Gastrocnemius medialis (tissue), 4 donors: ENCODE measurements around the gene SLX4IP.

Experiments used
- POLR2A ChIP-seq, 2 donors: fragments of 450-650 bp; IDR thresholded peaks; one replicate each; pipeline ENCODE4 v1.6.1; 2017; ENCODE audit warnings: antibody characterized with exemption in 2 of 2, mild to moderate bottlenecking in 2 of 2, moderate library complexity in 2 of 2
- TF ChIP-seq, protein P1 (sequence below), 5 experiments: fragments of 450-650 bp in 3 of 5; fragments of 200-600 bp in 2 of 5; sonication (generic) in 2 of 5; IDR thresholded peaks in 4 of 5; conservative IDR thresholded peaks in 1 of 5; 1 replicate in 4 of 5; 2 replicates in 1 of 5; pipeline ENCODE4 v1.5.1; 2016 to 2019; ENCODE audit warnings: antibody characterized with exemption in 5 of 5, mild to moderate bottlenecking in 3 of 5, moderate library complexity in 3 of 5

DNA sequence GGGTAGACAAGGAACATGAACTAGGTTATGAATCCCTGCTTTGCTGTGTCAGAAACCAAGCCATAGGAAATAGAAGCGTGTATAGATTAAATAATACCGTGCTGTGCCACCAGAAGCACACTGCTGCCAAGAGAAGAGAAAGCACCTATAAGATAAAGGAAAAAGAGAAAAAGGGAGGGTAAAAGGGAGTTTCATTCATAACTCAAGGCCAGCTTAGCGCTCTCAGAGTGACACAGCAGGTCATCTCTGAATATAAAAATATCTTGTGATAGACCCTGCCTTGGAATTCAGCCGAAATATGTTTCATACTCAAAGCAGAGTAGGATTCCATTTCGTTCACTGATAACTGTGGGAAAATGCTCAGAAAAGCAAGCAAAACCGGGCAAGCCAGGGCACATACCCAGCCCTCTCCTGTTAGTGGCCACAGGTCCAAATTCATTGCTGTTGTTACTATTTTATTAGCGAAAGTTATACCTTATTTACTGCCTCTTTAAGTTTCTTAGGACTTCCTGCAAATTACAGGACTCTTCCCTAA lies 230.0 kb downstream of the SLX4IP start:
- TF ChIP-seq, protein P1, sequence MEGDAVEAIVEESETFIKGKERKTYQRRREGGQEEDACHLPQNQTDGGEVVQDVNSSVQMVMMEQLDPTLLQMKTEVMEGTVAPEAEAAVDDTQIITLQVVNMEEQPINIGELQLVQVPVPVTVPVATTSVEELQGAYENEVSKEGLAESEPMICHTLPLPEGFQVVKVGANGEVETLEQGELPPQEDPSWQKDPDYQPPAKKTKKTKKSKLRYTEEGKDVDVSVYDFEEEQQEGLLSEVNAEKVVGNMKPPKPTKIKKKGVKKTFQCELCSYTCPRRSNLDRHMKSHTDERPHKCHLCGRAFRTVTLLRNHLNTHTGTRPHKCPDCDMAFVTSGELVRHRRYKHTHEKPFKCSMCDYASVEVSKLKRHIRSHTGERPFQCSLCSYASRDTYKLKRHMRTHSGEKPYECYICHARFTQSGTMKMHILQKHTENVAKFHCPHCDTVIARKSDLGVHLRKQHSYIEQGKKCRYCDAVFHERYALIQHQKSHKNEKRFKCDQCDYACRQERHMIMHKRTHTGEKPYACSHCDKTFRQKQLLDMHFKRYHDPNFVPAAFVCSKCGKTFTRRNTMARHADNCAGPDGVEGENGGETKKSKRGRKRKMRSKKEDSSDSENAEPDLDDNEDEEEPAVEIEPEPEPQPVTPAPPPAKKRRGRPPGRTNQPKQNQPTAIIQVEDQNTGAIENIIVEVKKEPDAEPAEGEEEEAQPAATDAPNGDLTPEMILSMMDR (IDR thresholded peaks at IDR 0.05 in 4 of 5, conservative IDR thresholded peaks at IDR 0.05 in 1 of 5) = no peak
- TF ChIP-seq POLR2A (IDR thresholded peaks at IDR 0.05) = no peak
